GM21737 (cell line): Measurements from ENCODE around the gene FAM163B.

Experiments
- ATAC-seq: cut with Tn5 transposase; IDR thresholded peaks from one replicate; pipeline ENCODE4 v1.9.1; 2021; ENCODE audit warnings: mild to moderate bottlenecking, moderate library complexity; ENCODE audit not compliant: unreplicated experiment

The FAM163B gene

GRCh38 chr9:133532937-133533668, 76.1 kb downstream of the FAM163B start:
- no peak for ATAC-seq

DNA sequence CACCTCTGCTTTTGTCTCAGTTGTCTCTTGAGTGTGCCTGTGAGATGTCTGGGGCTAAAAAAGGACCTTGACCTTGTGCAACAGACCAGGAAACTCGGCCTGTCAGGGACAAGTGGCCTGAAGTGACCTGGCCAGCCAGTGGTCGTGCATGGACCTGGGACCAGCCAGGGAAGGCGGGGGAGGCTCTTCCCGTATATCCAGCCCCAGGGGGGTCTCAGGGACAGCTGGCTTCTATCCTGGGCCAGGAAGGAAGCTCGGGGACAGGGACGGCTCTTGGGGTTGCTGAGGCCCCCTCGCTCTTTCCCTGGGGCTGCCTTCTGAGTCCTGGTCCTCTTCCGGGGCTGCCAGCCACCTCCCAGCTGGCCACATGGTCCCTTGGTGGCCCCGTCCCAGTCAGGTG, 77.9 kb downstream of the FAM163B start:
- ATAC-seq, result no peak

DNA sequence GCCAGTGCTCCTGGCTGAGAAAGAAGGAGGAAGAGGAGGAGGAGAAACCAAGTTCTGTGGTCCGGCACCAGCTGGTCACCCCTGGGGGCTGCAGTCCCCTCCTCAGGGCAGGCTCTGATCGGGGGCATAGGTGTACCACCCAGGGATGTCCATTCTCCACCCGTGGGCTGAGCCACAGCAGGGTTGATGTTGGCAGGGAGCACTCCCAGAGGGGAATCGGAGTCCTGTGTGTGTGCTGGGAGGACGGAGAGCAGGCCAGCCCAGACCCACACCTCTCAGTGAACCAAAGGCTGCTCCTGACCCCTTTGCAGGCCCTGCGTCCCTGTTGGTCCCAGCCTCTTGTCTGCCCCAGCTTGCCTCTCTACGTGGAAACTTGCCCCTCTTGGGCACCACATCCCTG, 79.3 kb downstream of the FAM163B start:
- no peak for ATAC-seq

DNA sequence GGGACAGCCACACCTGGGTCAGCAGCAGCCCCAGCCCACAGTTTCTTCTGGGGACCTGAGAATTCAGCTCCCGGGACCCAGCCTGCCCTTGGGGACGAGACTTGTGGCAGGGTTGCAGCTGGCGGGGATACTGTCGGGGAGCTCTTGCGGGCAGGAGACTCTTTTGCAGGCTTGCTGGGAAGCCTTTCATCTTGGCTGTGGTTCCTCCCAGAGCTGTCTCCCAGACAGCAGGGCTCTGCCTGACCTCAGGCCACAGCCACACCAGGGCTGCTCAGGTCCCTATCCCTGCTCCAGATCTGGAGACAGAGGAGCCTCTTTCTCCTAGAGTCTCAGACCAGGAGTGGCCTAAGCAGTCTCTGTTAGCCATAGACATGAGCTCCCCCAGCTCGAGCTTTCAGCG, 79.7 kb downstream of the FAM163B start:
- no peak for ATAC-seq

DNA sequence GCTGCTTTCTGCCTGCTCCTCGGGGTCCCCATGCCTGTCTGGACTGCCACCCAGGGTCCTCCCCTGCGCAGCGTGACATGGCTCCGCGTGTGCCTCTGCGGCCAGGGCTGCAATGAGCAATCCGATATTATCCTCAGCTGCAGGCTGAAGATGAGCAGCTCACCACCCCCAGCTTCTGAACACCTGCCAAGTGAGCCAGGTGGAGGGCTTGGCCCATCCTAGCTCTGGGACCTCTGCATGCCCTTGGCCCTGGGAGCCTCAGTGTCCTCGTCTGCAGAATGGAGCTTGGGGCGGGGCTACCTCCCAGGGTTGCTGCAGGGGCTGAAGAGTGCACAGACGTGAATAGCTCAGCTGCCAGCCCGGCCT, 80.3 kb downstream of the FAM163B start:
- no peak for ATAC-seq

- no peak for ATAC-seq
Measured at GRCh38 chr9:133528001-133528875, 81.0 kb downstream of the FAM163B start.

- ATAC-seq, result no peak
Measured at GRCh38 chr9:133527444-133527920, 81.7 kb downstream of the FAM163B start.
